Duodenal mucosa (tissue), 2 donors: ENCODE measurements around the gene ZDHHC13.
"Not testable (repeated sequence)": the region's sequence is repeated elsewhere in the genome, so short reads cannot be mapped to it uniquely, and the experiment has no call there.

Experiments used
- H3K27ac ChIP-seq: one replicate; pipeline ENCODE4 v1.7.0; 2013; ENCODE audit warnings: low read depth, low read length
- H3K27me3 ChIP-seq, 2 donors: one replicate each; pipeline ENCODE4 v1.7.0; 2013; ENCODE audit warnings: low read length in 2 of 2, control low read depth in 1 of 2; ENCODE audit not compliant: insufficient read depth in 2 of 2, control insufficient read depth in 1 of 2
- H3K36me3 ChIP-seq, 2 donors: one replicate each; pipeline ENCODE4 v1.7.0; 2013; ENCODE audit warnings: low read length in 2 of 2, control low read depth in 1 of 2; ENCODE audit not compliant: insufficient read depth in 2 of 2, control insufficient read depth in 1 of 2
- H3K4me1 ChIP-seq, 2 donors: one replicate each; pipeline ENCODE4 v1.7.0; 2013; ENCODE audit warnings: low read length in 2 of 2, control low read depth in 1 of 2; ENCODE audit not compliant: insufficient read depth in 2 of 2, control insufficient read depth in 1 of 2
- H3K4me3 ChIP-seq, 2 donors: one replicate each; pipeline ENCODE4 v1.7.0; 2013; ENCODE audit warnings: low read length in 2 of 2, low read depth in 1 of 2
- H3K9ac ChIP-seq, 2 donors: one replicate each; pipeline ENCODE4 v1.7.0; 2013; ENCODE audit warnings: low read length in 2 of 2, low read depth in 1 of 2
- H3K9me3 ChIP-seq, 2 donors: one replicate each; pipeline ENCODE4 v1.7.0; 2013; ENCODE audit warnings: low read length in 2 of 2, control low read depth in 1 of 2; ENCODE audit not compliant: control insufficient read depth in 1 of 2

The ZDHHC13 gene

GRCh38 chr11:19122960-19123615 lies 6.1 kb downstream of the ZDHHC13 start:
- H3K9me3 ChIP-seq = no peaks in the 10 kb centered on the region
- peaks cover 0 to 7% of the 10 kb centered on the region in 2 donors for H3K36me3 ChIP-seq
- no peak overlapping the region for H3K4me3 ChIP-seq
- H3K27ac ChIP-seq = no peak overlapping the region
- no peak overlapping the region for H3K9ac ChIP-seq
- no peaks in the 10 kb centered on the region for H3K27me3 ChIP-seq
- H3K4me1 ChIP-seq = peaks cover 5 to 15% of the 10 kb centered on the region in 2 donors

- not testable (repeated sequence) for H3K4me3 ChIP-seq, H3K9ac ChIP-seq, H3K27ac ChIP-seq, H3K9me3 ChIP-seq, H3K27me3 ChIP-seq, H3K4me1 ChIP-seq, H3K36me3 ChIP-seq
Observed at GRCh38 chr11:19126562-19127325, 9.8 kb downstream of the ZDHHC13 start.

GRCh38 chr11:19134004-19134403 lies 17.0 kb downstream of the ZDHHC13 start:
- no peak overlapping the region for H3K4me3 ChIP-seq
- peaks cover 4 to 7% of the 10 kb centered on the region in 2 donors for H3K36me3 ChIP-seq
- H3K9ac ChIP-seq = no peak overlapping the region
- no peaks in the 10 kb centered on the region for H3K9me3 ChIP-seq
- H3K27me3 ChIP-seq = no peaks in the 10 kb centered on the region
- no peak overlapping the region for H3K27ac ChIP-seq
- H3K4me1 ChIP-seq = no peaks in the 10 kb centered on the region

- not testable (repeated sequence) for H3K9ac ChIP-seq, H3K9me3 ChIP-seq, H3K4me1 ChIP-seq, H3K36me3 ChIP-seq, H3K27me3 ChIP-seq, H3K4me3 ChIP-seq, H3K27ac ChIP-seq
Observed at GRCh38 chr11:19136884-19137283, 19.9 kb downstream of the ZDHHC13 start.

GRCh38 chr11:19145319-19145718 lies 28.4 kb downstream of the ZDHHC13 start:
- Histone ChIP-seq H3K36me3 (peaks cover 0 to 14% of the 10 kb centered on the region in 2 donors), H3K4me1 (no peaks in the 10 kb centered on the region), H3K27ac (no peak overlapping the region), H3K9me3 (no peaks in the 10 kb centered on the region), H3K27me3 (no peaks in the 10 kb centered on the region), H3K9ac (no peak overlapping the region), H3K4me3 (no peak overlapping the region)

- Histone ChIP-seq H3K9ac (no peak overlapping the region), H3K9me3 (no peaks in the 10 kb centered on the region), H3K4me3 (no peak overlapping the region), H3K36me3 (peaks cover 10 to 34% of the 10 kb centered on the region in 2 donors), H3K4me1 (no peaks in the 10 kb centered on the region), H3K27me3 (no peaks in the 10 kb centered on the region), H3K27ac (no peak overlapping the region)
Observed at GRCh38 chr11:19156892-19157291, 39.9 kb downstream of the ZDHHC13 start.

- Histone ChIP-seq H3K4me1 (peaks cover 3 to 9% of the 10 kb centered on the region in 2 donors), H3K27me3 (no peaks in the 10 kb centered on the region), H3K4me3 (no peak overlapping the region), H3K27ac (no peak overlapping the region), H3K9me3 (no peaks in the 10 kb centered on the region), H3K36me3 (peaks cover 30% of the 10 kb centered on the region in 2 donors), H3K9ac (no peak overlapping the region)
Observed at GRCh38 chr11:19160847-19161246, 43.9 kb downstream of the ZDHHC13 start.

- peaks cover 29 to 32% of the 10 kb centered on the region in 2 donors for H3K36me3 ChIP-seq
Observed at GRCh38 chr11:19161651-19162050, 44.7 kb downstream of the ZDHHC13 start.

GRCh38 chr11:19162951-19163505 lies 46.1 kb downstream of the ZDHHC13 start:
- Histone ChIP-seq H3K4me3 (no peak overlapping the region), H3K9ac (no peak overlapping the region), H3K9me3 (no peaks in the 10 kb centered on the region), H3K27ac (no peak overlapping the region), H3K4me1 (peaks cover 3 to 9% of the 10 kb centered on the region in 2 donors), H3K27me3 (no peaks in the 10 kb centered on the region), H3K36me3 (peaks cover 34 to 35% of the 10 kb centered on the region in 2 donors)

More at GRCh38 chr11:19161651-19162050, 44.7 kb downstream of the ZDHHC13 start:
- Histone ChIP-seq H3K27me3 (no peaks in the 10 kb centered on the region), H3K27ac (no peak overlapping the region), H3K4me1 (peaks cover 3 to 9% of the 10 kb centered on the region in 2 donors), H3K9ac (no peak overlapping the region), H3K9me3 (no peaks in the 10 kb centered on the region), H3K4me3 (no peak overlapping the region)

- Histone ChIP-seq H3K36me3 (peaks cover 37 to 41% of the 10 kb centered on the region in 2 donors), H3K9me3 (no peaks in the 10 kb centered on the region), H3K4me3 (no peak overlapping the region), H3K4me1 (peaks cover 3 to 9% of the 10 kb centered on the region in 2 donors), H3K9ac (no peak overlapping the region), H3K27me3 (no peaks in the 10 kb centered on the region), H3K27ac (no peak overlapping the region)
Observed at GRCh38 chr11:19163617-19164016, 46.6 kb downstream of the ZDHHC13 start.
